Measurements from ENCODE around the gene TBC1D14.

The TBC1D14 gene

GRCh38 chr4:6918338-6918737 is 8.7 kb downstream of the TBC1D14 start:
- no peak overlapping the region; the same call in 1 of the 2 replicates for H3K27ac ChIP-seq
- peaks cover 3% of the 10 kb centered on the region for H3K9me3 ChIP-seq (ENCODE audit: severe bottlenecking)
- peaks cover 3% of the 10 kb centered on the region for H3K36me3 ChIP-seq
- TF ChIP-seq, protein P1, sequence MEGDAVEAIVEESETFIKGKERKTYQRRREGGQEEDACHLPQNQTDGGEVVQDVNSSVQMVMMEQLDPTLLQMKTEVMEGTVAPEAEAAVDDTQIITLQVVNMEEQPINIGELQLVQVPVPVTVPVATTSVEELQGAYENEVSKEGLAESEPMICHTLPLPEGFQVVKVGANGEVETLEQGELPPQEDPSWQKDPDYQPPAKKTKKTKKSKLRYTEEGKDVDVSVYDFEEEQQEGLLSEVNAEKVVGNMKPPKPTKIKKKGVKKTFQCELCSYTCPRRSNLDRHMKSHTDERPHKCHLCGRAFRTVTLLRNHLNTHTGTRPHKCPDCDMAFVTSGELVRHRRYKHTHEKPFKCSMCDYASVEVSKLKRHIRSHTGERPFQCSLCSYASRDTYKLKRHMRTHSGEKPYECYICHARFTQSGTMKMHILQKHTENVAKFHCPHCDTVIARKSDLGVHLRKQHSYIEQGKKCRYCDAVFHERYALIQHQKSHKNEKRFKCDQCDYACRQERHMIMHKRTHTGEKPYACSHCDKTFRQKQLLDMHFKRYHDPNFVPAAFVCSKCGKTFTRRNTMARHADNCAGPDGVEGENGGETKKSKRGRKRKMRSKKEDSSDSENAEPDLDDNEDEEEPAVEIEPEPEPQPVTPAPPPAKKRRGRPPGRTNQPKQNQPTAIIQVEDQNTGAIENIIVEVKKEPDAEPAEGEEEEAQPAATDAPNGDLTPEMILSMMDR (IDR thresholded peaks at IDR 0.05; ENCODE audit: low read depth, low read length) = no peak
- H3K27me3 ChIP-seq (ENCODE audit: insufficient read depth, low read depth, severe bottlenecking) = no peaks in the 10 kb centered on the region
- DNase-seq = no peak
- H3K4me3 ChIP-seq (ENCODE audit: low read depth, low read length) = no peak overlapping the region

DNA sequence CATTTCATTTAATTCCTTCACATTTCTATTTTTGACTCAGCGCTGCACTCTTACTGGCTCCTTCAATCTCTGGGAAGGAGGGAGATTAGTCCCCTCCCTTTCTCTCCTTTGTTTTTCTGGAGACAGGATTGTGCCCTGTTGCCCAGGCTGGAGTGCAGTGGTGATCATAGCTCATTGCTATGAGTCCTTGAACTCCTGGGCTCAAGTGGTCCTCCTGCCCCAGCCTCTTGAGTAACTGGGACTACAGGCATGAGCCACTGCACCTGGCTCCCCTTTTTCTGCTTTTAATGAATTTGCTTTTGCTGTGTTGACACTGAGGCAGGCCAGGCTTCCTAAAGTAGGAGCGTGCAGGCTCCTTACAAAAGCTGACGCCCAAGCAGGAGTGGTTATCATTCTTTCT is 10.5 kb downstream of the TBC1D14 start:
- H3K27ac ChIP-seq = no peak overlapping the region
- TF ChIP-seq, protein P1 (IDR thresholded peaks at IDR 0.05; ENCODE audit: low read depth, low read length) = no peak
- DNase-seq = no peak
- no peak overlapping the region for H3K4me3 ChIP-seq (ENCODE audit: low read depth, low read length)
- no peaks in the 10 kb centered on the region for H3K27me3 ChIP-seq (ENCODE audit: insufficient read depth, low read depth, severe bottlenecking)
- peaks cover 21% of the 10 kb centered on the region for H3K36me3 ChIP-seq
- peaks cover 3% of the 10 kb centered on the region for H3K9me3 ChIP-seq (ENCODE audit: severe bottlenecking)

DNA sequence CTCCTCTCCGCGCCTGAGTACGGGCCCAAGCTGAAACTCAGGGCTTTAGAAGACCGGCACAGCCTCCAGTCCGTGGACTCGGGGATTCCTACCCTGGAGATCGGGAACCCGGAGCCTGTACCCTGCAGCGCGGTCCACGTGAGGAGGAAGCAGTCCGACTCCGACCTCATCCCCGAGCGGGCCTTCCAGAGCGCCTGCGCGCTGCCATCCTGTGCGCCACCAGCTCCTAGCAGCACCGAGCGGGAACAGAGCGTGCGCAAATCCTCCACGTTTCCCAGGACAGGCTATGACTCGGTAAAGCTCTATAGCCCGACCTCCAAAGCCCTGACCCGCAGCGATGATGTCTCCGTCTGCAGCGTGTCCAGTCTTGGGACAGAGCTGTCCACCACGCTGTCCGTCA is 13.9 kb downstream of the TBC1D14 start:
- no peak for DNase-seq
- Histone ChIP-seq H3K36me3 (peaks cover 23% of the 10 kb centered on the region), H3K27me3 (ENCODE audit: insufficient read depth, low read depth, severe bottlenecking) (no peaks in the 10 kb centered on the region), H3K27ac (no peak overlapping the region), H3K4me3 (ENCODE audit: low read depth, low read length) (no peak overlapping the region), H3K9me3 (ENCODE audit: severe bottlenecking) (no peaks in the 10 kb centered on the region)
- TF ChIP-seq, protein P1 (IDR thresholded peaks at IDR 0.05; ENCODE audit: low read depth, low read length) = no peak

GRCh38 chr4:6924361-6924779 is 14.7 kb downstream of the TBC1D14 start:
- Histone ChIP-seq H3K27ac (no peak overlapping the region), H3K4me3 (ENCODE audit: low read depth, low read length) (no peak overlapping the region), H3K9me3 (ENCODE audit: severe bottlenecking) (no peaks in the 10 kb centered on the region), H3K36me3 (peaks cover 23% of the 10 kb centered on the region), H3K27me3 (ENCODE audit: insufficient read depth, low read depth, severe bottlenecking) (no peaks in the 10 kb centered on the region)
- TF ChIP-seq, protein P1 (IDR thresholded peaks at IDR 0.05; ENCODE audit: low read depth, low read length) = no peak
- DNase-seq = no peak

- Histone ChIP-seq H3K36me3 (peaks cover 23% of the 10 kb centered on the region), H3K27ac (no peak overlapping the region)
- DNase-seq = no peak
These were observed 15.8 kb downstream of the TBC1D14 start for GRCh38 chr4:6925357-6925836.

More at GRCh38 chr4:6925357-6925836, 15.8 kb downstream of the TBC1D14 start:
- H3K4me3 ChIP-seq (ENCODE audit: low read depth, low read length) = no peak overlapping the region
- TF ChIP-seq, protein P1 (IDR thresholded peaks at IDR 0.05; ENCODE audit: low read depth, low read length) = no peak
- H3K27me3 ChIP-seq (ENCODE audit: insufficient read depth, low read depth, severe bottlenecking) = no peaks in the 10 kb centered on the region
- H3K9me3 ChIP-seq (ENCODE audit: severe bottlenecking) = no peaks in the 10 kb centered on the region
